Keratinocyte (primary cell): Measurements from ENCODE around the gene ITGA6.

Source experiments
- EZH2 ChIP-seq: IDR thresholded peaks from one replicate; pipeline ENCODE4 v1.6.1; 2012; ENCODE audit warnings: inconsistent platforms, mild to moderate bottlenecking, low read length, moderate library complexity
- TF ChIP-seq, protein P1 (sequence below), 3 experiments: IDR thresholded peaks in 1 of 3; conservative IDR thresholded peaks in 1 of 3; optimal IDR thresholded peaks in 1 of 3; 2 replicates in 2 of 3; 3 replicates in 1 of 3; pipeline versions ENCODE3 to v1.5.1; 2011; ENCODE audit warnings: low read length in 3 of 3, mild to moderate bottlenecking in 3 of 3, moderate library complexity in 2 of 3, control low read depth in 1 of 3, inconsistent platforms in 1 of 3; ENCODE audit not compliant: insufficient read depth in 2 of 3; ENCODE audit errors: extremely low read depth in 1 of 3

DNA sequence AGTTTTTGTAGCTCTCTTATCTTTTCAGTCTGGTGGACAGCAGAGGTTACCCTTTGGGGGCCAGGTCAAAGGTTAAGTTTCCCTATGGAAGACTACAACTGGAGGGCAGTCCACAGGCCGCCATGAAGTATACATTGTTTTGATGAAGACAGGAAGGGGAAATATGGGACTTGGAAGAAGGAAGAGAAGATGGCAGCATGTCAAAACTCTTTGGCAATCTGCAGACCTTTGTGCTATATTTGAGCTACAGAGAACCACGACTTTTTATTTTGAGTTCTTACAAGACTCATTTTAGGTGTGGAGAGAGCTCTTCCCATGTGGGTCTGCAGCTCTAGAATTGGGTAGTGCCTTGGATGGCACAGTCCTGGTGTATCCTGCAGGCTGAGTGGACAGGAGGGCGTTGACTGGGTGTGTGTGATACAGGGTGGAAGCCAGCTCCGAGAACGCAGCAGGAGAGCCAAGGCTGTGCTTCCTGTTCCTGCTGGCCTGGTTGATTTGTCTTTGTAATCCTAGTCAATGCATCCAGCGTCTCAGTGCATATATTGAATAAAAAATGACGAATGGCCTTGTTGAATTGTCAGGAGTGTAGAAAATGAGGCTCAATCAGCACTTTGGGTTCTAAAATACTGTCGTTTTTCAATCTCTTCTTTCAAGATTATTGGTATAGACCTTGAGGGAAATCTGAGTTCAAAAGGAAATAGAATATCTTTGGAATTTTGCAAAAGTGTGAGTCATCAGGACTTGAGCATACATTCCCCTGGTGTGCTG lies 11.5 kb downstream of the ITGA6 start:
- TF ChIP-seq, protein P1, sequence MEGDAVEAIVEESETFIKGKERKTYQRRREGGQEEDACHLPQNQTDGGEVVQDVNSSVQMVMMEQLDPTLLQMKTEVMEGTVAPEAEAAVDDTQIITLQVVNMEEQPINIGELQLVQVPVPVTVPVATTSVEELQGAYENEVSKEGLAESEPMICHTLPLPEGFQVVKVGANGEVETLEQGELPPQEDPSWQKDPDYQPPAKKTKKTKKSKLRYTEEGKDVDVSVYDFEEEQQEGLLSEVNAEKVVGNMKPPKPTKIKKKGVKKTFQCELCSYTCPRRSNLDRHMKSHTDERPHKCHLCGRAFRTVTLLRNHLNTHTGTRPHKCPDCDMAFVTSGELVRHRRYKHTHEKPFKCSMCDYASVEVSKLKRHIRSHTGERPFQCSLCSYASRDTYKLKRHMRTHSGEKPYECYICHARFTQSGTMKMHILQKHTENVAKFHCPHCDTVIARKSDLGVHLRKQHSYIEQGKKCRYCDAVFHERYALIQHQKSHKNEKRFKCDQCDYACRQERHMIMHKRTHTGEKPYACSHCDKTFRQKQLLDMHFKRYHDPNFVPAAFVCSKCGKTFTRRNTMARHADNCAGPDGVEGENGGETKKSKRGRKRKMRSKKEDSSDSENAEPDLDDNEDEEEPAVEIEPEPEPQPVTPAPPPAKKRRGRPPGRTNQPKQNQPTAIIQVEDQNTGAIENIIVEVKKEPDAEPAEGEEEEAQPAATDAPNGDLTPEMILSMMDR (optimal IDR thresholded peaks at IDR 0.05 in 1 of 3, IDR thresholded peaks at IDR 0.05 in 1 of 3, conservative IDR thresholded peaks at IDR 0.05 in 1 of 3; ENCODE audit: extremely low read depth in 1 of 3, insufficient read depth in 2 of 3, low read length in 3 of 3): no peak
- no peak for TF ChIP-seq EZH2
